Brain microvascular endothelial cell (primary cell): ENCODE results near the gene ATP5PB.

Experiments
- DNase-seq: peaks from one replicate; pipeline ENCODE4 v3.0.0-alpha.2; 2020
- H3K27ac ChIP-seq: fragments of 250-450 bp; sonication (Bioruptor Pico); 2 replicates; pipeline ENCODE4 v1.5.1; 2020; ENCODE audit warnings: mild to moderate bottlenecking, moderate library complexity
- H3K27me3 ChIP-seq: fragments of 250-450 bp; sonication (Bioruptor Pico); replicated peaks from 2 replicates; pipeline ENCODE4 v1.5.1; 2020; ENCODE audit warnings: mild to moderate bottlenecking
- H3K36me3 ChIP-seq: fragments of 250-450 bp; sonication (Bioruptor Pico); replicated peaks from 2 replicates; pipeline ENCODE4 v1.5.1; 2020; ENCODE audit warnings: mild to moderate bottlenecking
- H3K4me3 ChIP-seq: 2 replicates; pipeline ENCODE4 v1.5.1; 2011; ENCODE audit warnings: low read depth, mild to moderate bottlenecking, control low read depth, low read length, moderate library complexity
- CTCF ChIP-seq: IDR thresholded peaks from 2 replicates; pipeline ENCODE4 v1.5.1; 2011; ENCODE audit warnings: low read depth, mild to moderate bottlenecking, moderate library complexity, low read length, control low read depth, inconsistent platforms; ENCODE audit errors: missing control alignments
- in situ Hi-C: cut with HindIII; loops from 2 replicates; pipeline ENCODE4 v1.10.0; 2017; ENCODE audit warnings: low sequenced_read_pairs, low pct_ligation_motif_present

The ATP5PB gene

GRCh38 chr1:111455642-111456031 lies 6.4 kb downstream of the ATP5PB start:
- TF ChIP-seq CTCF, result no peak
- in situ Hi-C loops, result no loop called here
- Histone ChIP-seq H3K36me3 (peaks cover 49% of the 10 kb centered on the region), H3K4me3 (no peak overlapping the region), H3K27ac (no peak overlapping the region), H3K27me3 (no peaks in the 10 kb centered on the region)
- DNase-seq, result no peak

GRCh38 chr1:111461765-111462164 lies 12.5 kb downstream of the ATP5PB start:
- in situ Hi-C loops, result no loop called here
- peaks cover 51% of the 10 kb centered on the region for H3K36me3 ChIP-seq

GRCh38 chr1:111462370-111463028 lies 13.2 kb downstream of the ATP5PB start:
- in situ Hi-C loops, result no loop called here
- no peak for DNase-seq
- H3K27me3 ChIP-seq, result no peaks in the 10 kb centered on the region
- no peak overlapping the region for H3K4me3 ChIP-seq
- H3K36me3 ChIP-seq, result peaks cover 44% of the 10 kb centered on the region
- no peak for TF ChIP-seq CTCF
- H3K27ac ChIP-seq, result no peak overlapping the region

More at GRCh38 chr1:111461765-111462164, 12.5 kb downstream of the ATP5PB start:
- DNase-seq, result no peak
- TF ChIP-seq CTCF, result no peak
- H3K27me3 ChIP-seq, result no peaks in the 10 kb centered on the region
- no peak overlapping the region for H3K4me3 ChIP-seq
- no peak overlapping the region for H3K27ac ChIP-seq

GRCh38 chr1:111463029-111463683 lies 13.9 kb downstream of the ATP5PB start:
- no peak overlapping the region for H3K27ac ChIP-seq
- in situ Hi-C loops, result no loop called here
- no peak for DNase-seq

GRCh38 chr1:111465754-111466153 lies 16.5 kb downstream of the ATP5PB start:
- no peak for TF ChIP-seq CTCF
- H3K36me3 ChIP-seq, result peaks cover 22% of the 10 kb centered on the region
- H3K27ac ChIP-seq, result no peak overlapping the region
- in situ Hi-C loops, result no loop called here
- DNase-seq, result no peak
- H3K4me3 ChIP-seq, result no peak overlapping the region
- no peaks in the 10 kb centered on the region for H3K27me3 ChIP-seq

More at GRCh38 chr1:111463029-111463683, 13.9 kb downstream of the ATP5PB start:
- TF ChIP-seq CTCF, result no peak
- Histone ChIP-seq H3K36me3 (peaks cover 39% of the 10 kb centered on the region), H3K4me3 (no peak overlapping the region), H3K27me3 (no peaks in the 10 kb centered on the region)
